ENCODE data around the gene METTL17.
"Not testable (repeated sequence)": the region's sequence is repeated elsewhere in the genome, so short reads cannot be mapped to it uniquely, and the experiment has no call there.

METTL17 gene

GRCh38 chr14:20997115-20997514, 7.3 kb downstream of the METTL17 start:
- no peak for DNase-seq

- no peak for DNase-seq
Measured at GRCh38 chr14:20997564-20997963, 7.8 kb downstream of the METTL17 start.

GRCh38 chr14:20998139-20998538, 8.4 kb downstream of the METTL17 start:
- DNase-seq, result no peak

GRCh38 chr14:20998674-20999366, 9.0 kb downstream of the METTL17 start, which contains the start of gene SLC39A2:
Gene SLC39A2 (plus strand): TSS chr14:20999293. CDS start chr14:20999447, 154 bp downstream.
- DNase-seq, result peak in 1 of 2 donors; percentile 64

- DNase-seq, result no peak
Measured at GRCh38 chr14:20999591-20999990, 9.8 kb downstream of the METTL17 start.

GRCh38 chr14:21001218-21001617, 11.4 kb downstream of the METTL17 start:
- no peak for DNase-seq

- DNase-seq, result no peak
Measured at GRCh38 chr14:21003788-21004346, 14.1 kb downstream of the METTL17 start.

- not testable (repeated sequence) for DNase-seq
Measured at GRCh38 chr14:21009721-21010120, 19.9 kb downstream of the METTL17 start.

- no peak for DNase-seq
Measured at GRCh38 chr14:21011136-21011535, 21.4 kb downstream of the METTL17 start.

GRCh38 chr14:21014761-21015190, 25.0 kb downstream of the METTL17 start:
- peak; percentile 71 to 98 for DNase-seq

GRCh38 chr14:21015312-21015711, 25.5 kb downstream of the METTL17 start:
- peak; percentile 42 to 56 for DNase-seq

GRCh38 chr14:21016413-21017190, 26.8 kb downstream of the METTL17 start:
- DNase-seq, result no peak

GRCh38 chr14:21017528-21018245, 27.9 kb downstream of the METTL17 start:
- DNase-seq, result peak in 1 of 2 donors; percentile 39

- DNase-seq, result no peak
Measured at GRCh38 chr14:21018286-21018685, 28.5 kb downstream of the METTL17 start.

GRCh38 chr14:21018781-21019180, 29.0 kb downstream of the METTL17 start:
- peak in 1 of 2 donors; percentile 49 for DNase-seq

GRCh38 chr14:21019366-21019765, 29.6 kb downstream of the METTL17 start:
- peak; percentile 52 to 61 for DNase-seq

GRCh38 chr14:21020977-21021545, 31.3 kb downstream of the METTL17 start:
- DNase-seq, result no peak

GRCh38 chr14:21022686-21023085, 32.9 kb downstream of the METTL17 start:
- DNase-seq, result no peak

- DNase-seq, result peak; percentile 38 to 42
Measured at GRCh38 chr14:21023174-21023573, 33.4 kb downstream of the METTL17 start.

GRCh38 chr14:21023817-21024584, 34.2 kb downstream of the METTL17 start:
- no peak for DNase-seq

- DNase-seq, result no peak
Measured at GRCh38 chr14:21024585-21025370, 35.0 kb downstream of the METTL17 start, which contains the start of gene NDRG2. Gene NDRG2 (minus strand): TSS chr14:21025061. CDS start chr14:21023315, 1,746 bp downstream.
